SK-N-SH (cell line): ENCODE data around the gene FBH1. TPM values are rescaled to one million over a fixed set of nuclear protein-coding genes. Genes with fewer than 3 reads are reported as not detected.

Source experiments
- CTCF ChIA-PET: fragments of 300-600, 350-600 bp; formaldehyde crosslinking; extraction: SDS; loops from one replicate; lab custom pipeline; 2021; lab: Yijun Ruan, JAX
- POLR2A ChIA-PET: fragments of 350-600 bp; sonication (Branson Sonifier 250); formaldehyde crosslinking; extraction: SDS; loops from one replicate; lab custom pipeline; 2020; ENCODE audit warnings: antibody characterized with exemption, inconsistent platforms; lab: Yijun Ruan, JAX
- DNase-seq: peaks from one replicate; pipeline ENCODE4 v3.0.0; 2012
- H2AFZ ChIP-seq: fragments of 200-600 bp; sonication (generic); 2 replicates; pipeline ENCODE4 v1.8.1; 2016; ENCODE audit warnings: antibody characterized with exemption, mild to moderate bottlenecking, low read depth
- H3F3A ChIP-seq: fragments of 200-600 bp; sonication (generic); replicated peaks from 2 replicates; pipeline ENCODE3; 2016; ENCODE audit warnings: antibody characterized with exemption, mild to moderate bottlenecking; ENCODE audit not compliant: insufficient read depth
- H3K27ac ChIP-seq, 2 experiments: fragments of 200-500 bp in 1 of 2; fragments of 200-600 bp in 1 of 2; sonication (Bioruptor generic) in 1 of 2; sonication (generic), shearing (Covaris generic) in 1 of 2; 2 replicates each; pipeline versions ENCODE4 v1.5.1 to v1.6.1; 2014 to 2016; ENCODE audit warnings: low read depth in 2 of 2, inconsistent platforms in 1 of 2, low read length in 1 of 2, mild to moderate bottlenecking in 1 of 2, mixed read lengths in 1 of 2
- H3K27me3 ChIP-seq: fragments of 200-600 bp; sonication (generic), shearing (Covaris generic); 2 replicates; pipeline ENCODE4 v1.6.1; 2016; ENCODE audit warnings: mixed run types; ENCODE audit not compliant: insufficient read depth
- H3K36me3 ChIP-seq, 2 experiments: fragments of 200-500 bp in 1 of 2; fragments of 200-600 bp in 1 of 2; sonication (Bioruptor generic) in 1 of 2; sonication (generic) in 1 of 2; replicated peaks in 1 of 2; 2 replicates each; pipeline versions ENCODE3 to v1.5.1; 2014 to 2016; ENCODE audit warnings: low read length in 1 of 2, mild to moderate bottlenecking in 1 of 2; ENCODE audit not compliant: insufficient read depth in 2 of 2, control insufficient read depth in 1 of 2
- H3K4me1 ChIP-seq, 2 experiments: fragments of 200-500 bp in 1 of 2; fragments of 200-600 bp in 1 of 2; sonication (Bioruptor generic) in 1 of 2; sonication (generic), shearing (Covaris generic) in 1 of 2; 2 replicates each; pipeline versions ENCODE4 v1.5.1 to v1.6.1; 2014 to 2016; ENCODE audit warnings: low read depth in 1 of 2, low read length in 1 of 2, mixed run types in 1 of 2; ENCODE audit not compliant: insufficient read depth in 2 of 2, control insufficient read depth in 1 of 2
- H3K4me2 ChIP-seq: fragments of 200-600 bp; sonication (generic), shearing (Covaris generic); 2 replicates; pipeline ENCODE4 v1.6.1; 2017; ENCODE audit warnings: mixed run types
- H3K4me3 ChIP-seq, 2 experiments: fragments of 200-500 bp in 1 of 2; fragments of 200-600 bp in 1 of 2; sonication (Bioruptor generic) in 1 of 2; sonication (generic), shearing (Covaris generic) in 1 of 2; 2 replicates each; pipeline versions ENCODE4 v1.5.1 to v1.8.1; 2014 to 2016; ENCODE audit warnings: low read depth in 2 of 2, inconsistent platforms in 1 of 2, low read length in 1 of 2, mild to moderate bottlenecking in 1 of 2, mixed read lengths in 1 of 2, moderate library complexity in 1 of 2
- H3K79me2 ChIP-seq: fragments of 200-600 bp; sonication (generic); 2 replicates; pipeline ENCODE4 v1.8.1; 2017; ENCODE audit warnings: mild to moderate bottlenecking; ENCODE audit not compliant: insufficient read depth
- H3K9ac ChIP-seq: fragments of 200-600 bp; sonication (generic); 2 replicates; pipeline ENCODE4 v1.6.1; 2017; ENCODE audit warnings: mixed run types
- H3K9me2 ChIP-seq: fragments of 200-600 bp; sonication (generic); 2 replicates; pipeline ENCODE4 v1.6.1; 2017; ENCODE audit warnings: mixed run types
- H3K9me3 ChIP-seq: fragments of 200-600 bp; sonication (generic); 2 replicates; pipeline ENCODE4 v1.6.1; 2017; ENCODE audit warnings: mixed run types, mild to moderate bottlenecking, moderate library complexity
- H4K20me1 ChIP-seq: fragments of 200-600 bp; sonication (generic); 2 replicates; pipeline ENCODE4 v1.6.1; 2017; ENCODE audit warnings: mild to moderate bottlenecking, mixed run types; ENCODE audit not compliant: insufficient read depth
- EP300 ChIP-seq, 2 experiments: IDR thresholded peaks; 2 replicates each; pipeline versions ENCODE4 v1.4.0 to v1.6.1; 2012; ENCODE audit warnings: borderline replicate concordance in 1 of 2, low read depth in 1 of 2, low read length in 1 of 2
- EZH2phosphoT487 ChIP-seq: fragments of 200-600 bp; sonication (generic); IDR thresholded peaks from 2 replicates; pipeline ENCODE4 v1.6.1; 2017; ENCODE audit warnings: low read depth, mixed run types, mild to moderate bottlenecking, antibody characterized with exemption, moderate library complexity, borderline replicate concordance
- FOXJ3 ChIP-seq: sonication (generic); formaldehyde crosslinking; IDR thresholded peaks from 2 replicates; pipeline ENCODE4 v1.5.1; 2020; ENCODE audit warnings: mild to moderate bottlenecking, missing genetic modification reagents
- FOXM1 ChIP-seq: IDR thresholded peaks from 2 replicates; pipeline ENCODE4 v1.4.0; 2012; ENCODE audit warnings: low read depth, mild to moderate bottlenecking
- GABPA ChIP-seq: IDR thresholded peaks from 2 replicates; pipeline ENCODE4 v1.4.0; 2012; ENCODE audit warnings: low read depth, mild to moderate bottlenecking
- MEF2A ChIP-seq: IDR thresholded peaks from 2 replicates; pipeline ENCODE4 v1.4.0; 2012; ENCODE audit warnings: low read depth, borderline replicate concordance
- RAD21 ChIP-seq: IDR thresholded peaks from 2 replicates; pipeline ENCODE4 v1.6.1; 2012; ENCODE audit warnings: mild to moderate bottlenecking, low read length
- RCOR1 ChIP-seq: fragments of 150-350 bp; IDR thresholded peaks from 2 replicates; pipeline ENCODE4 v1.6.1; 2017; ENCODE audit warnings: antibody characterized with exemption, low read length
- RFX5 ChIP-seq: IDR thresholded peaks from 2 replicates; pipeline ENCODE4 v1.6.1; 2012; ENCODE audit warnings: mild to moderate bottlenecking, improper control_type of control experiment, low read length
- RXRA ChIP-seq: IDR thresholded peaks from 2 replicates; pipeline ENCODE4 v1.4.0; 2012; ENCODE audit warnings: low read depth, mild to moderate bottlenecking, borderline replicate concordance
- TAF1 ChIP-seq: IDR thresholded peaks from 2 replicates; pipeline ENCODE4 v1.6.1; 2012; ENCODE audit warnings: low read depth, mild to moderate bottlenecking, low read length, moderate library complexity, borderline replicate concordance
- WGBS: methylation state at CpG from one replicate; pipeline ENCODE4 v1.1.6; 2017; ENCODE audit warnings: low lambda C conversion rate; 5-methylcytosine and 5-hydroxymethylcytosine counted together
- polyA plus RNA-seq, 3 experiments: library from polyadenylated mRNA; depleted of rRNA; stranded (reverse); fragments of >200 nt; gene quantifications; 2 replicates each; pipeline ENCODE4 v1.2.3, GENCODE V29; 2012
- TF ChIP-seq, protein P1 (sequence below): IDR thresholded peaks from 2 replicates; pipeline ENCODE4; 2012
- TF ChIP-seq, protein P2 (sequence below): IDR thresholded peaks from 2 replicates; pipeline ENCODE4 v1.6.1; 2012; ENCODE audit warnings: mild to moderate bottlenecking, low read depth, low read length, moderate library complexity
- TF ChIP-seq, protein P3 (sequence below): IDR thresholded peaks from 2 replicates; pipeline ENCODE4 v1.4.0; 2012; ENCODE audit warnings: low read depth, borderline replicate concordance

FBH1 gene
- polyA plus RNA-seq, 1 of the 3 experiments (the other 2 are of a cell fraction), result 60.9 TPM

DNA sequence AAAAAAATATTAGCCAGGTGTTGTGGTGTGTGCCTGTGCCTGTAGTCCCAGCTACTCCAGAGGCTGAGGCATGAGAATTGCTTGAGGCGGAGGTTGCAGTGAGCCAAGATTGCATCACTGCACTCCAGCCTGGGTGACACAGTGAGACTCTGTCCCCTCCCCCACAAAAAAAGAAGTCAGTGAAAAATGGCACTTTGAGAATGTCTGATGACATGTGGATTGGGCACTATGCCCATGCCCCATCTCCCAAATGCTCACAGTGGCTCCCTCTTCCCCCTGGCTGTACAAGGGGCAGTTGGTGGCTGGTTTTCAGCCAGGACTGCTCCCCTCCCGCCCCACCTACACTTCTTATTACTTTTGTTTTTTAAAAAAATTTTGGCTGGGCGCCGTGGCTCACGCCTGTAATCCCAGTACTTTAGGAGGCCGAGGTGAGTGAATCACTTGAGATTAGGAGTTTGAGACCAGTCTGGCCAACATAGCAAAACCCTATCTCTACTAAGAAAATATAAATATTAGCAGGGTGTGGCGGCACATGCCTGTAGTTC, 61.2 kb downstream of the FBH1 start:
- peaks cover 0 to 3% of the 10 kb centered on the region in 2 experiments; a peak in 2 of 4 replicates for H3K4me1 ChIP-seq
- WGBS, result 95% methylated on average over 7 of the region's 7 CpGs
- no peak overlapping the region for H2AFZ ChIP-seq
- no peaks in the 10 kb centered on the region for H3K79me2 ChIP-seq
- no peak overlapping the region for H3K4me2 ChIP-seq
- no peaks in the 10 kb centered on the region for H3K9me2 ChIP-seq
- H3K9ac ChIP-seq, result no peak overlapping the region
- peaks cover under 1% of the 10 kb centered on the region for H3F3A ChIP-seq
- H3K9me3 ChIP-seq, result no peaks in the 10 kb centered on the region
- ChIA-PET CTCF (interaction anchor here (2.1 kb wide), 1 partner anchor 135 kb away, joined by 7 read pairs; no protein-coding TSS in a partner anchor), POLR2A (no interaction called here)
- H3K27ac ChIP-seq, result no peak overlapping the region
- TF ChIP-seq RCOR1, result no peak
- TF ChIP-seq FOXJ3, result no peak
- no peak for TF ChIP-seq RAD21
- no peak for TF ChIP-seq FOXM1
- no peak for TF ChIP-seq RXRA
- TF ChIP-seq, protein P1, sequence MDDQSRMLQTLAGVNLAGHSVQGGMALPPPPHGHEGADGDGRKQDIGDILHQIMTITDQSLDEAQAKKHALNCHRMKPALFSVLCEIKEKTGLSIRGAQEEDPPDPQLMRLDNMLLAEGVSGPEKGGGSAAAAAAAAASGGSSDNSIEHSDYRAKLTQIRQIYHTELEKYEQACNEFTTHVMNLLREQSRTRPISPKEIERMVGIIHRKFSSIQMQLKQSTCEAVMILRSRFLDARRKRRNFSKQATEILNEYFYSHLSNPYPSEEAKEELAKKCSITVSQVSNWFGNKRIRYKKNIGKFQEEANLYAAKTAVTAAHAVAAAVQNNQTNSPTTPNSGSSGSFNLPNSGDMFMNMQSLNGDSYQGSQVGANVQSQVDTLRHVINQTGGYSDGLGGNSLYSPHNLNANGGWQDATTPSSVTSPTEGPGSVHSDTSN, result no peak
- no peak for TF ChIP-seq GABPA
- TF ChIP-seq TAF1, result no peak
- TF ChIP-seq, protein P2, sequence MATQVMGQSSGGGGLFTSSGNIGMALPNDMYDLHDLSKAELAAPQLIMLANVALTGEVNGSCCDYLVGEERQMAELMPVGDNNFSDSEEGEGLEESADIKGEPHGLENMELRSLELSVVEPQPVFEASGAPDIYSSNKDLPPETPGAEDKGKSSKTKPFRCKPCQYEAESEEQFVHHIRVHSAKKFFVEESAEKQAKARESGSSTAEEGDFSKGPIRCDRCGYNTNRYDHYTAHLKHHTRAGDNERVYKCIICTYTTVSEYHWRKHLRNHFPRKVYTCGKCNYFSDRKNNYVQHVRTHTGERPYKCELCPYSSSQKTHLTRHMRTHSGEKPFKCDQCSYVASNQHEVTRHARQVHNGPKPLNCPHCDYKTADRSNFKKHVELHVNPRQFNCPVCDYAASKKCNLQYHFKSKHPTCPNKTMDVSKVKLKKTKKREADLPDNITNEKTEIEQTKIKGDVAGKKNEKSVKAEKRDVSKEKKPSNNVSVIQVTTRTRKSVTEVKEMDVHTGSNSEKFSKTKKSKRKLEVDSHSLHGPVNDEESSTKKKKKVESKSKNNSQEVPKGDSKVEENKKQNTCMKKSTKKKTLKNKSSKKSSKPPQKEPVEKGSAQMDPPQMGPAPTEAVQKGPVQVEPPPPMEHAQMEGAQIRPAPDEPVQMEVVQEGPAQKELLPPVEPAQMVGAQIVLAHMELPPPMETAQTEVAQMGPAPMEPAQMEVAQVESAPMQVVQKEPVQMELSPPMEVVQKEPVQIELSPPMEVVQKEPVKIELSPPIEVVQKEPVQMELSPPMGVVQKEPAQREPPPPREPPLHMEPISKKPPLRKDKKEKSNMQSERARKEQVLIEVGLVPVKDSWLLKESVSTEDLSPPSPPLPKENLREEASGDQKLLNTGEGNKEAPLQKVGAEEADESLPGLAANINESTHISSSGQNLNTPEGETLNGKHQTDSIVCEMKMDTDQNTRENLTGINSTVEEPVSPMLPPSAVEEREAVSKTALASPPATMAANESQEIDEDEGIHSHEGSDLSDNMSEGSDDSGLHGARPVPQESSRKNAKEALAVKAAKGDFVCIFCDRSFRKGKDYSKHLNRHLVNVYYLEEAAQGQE, result no peak
- no peak for TF ChIP-seq RFX5
- TF ChIP-seq, all 33 proteins: peak for 0
- Histone ChIP-seq H3K36me3 (no peaks in the 10 kb centered on the region), H3K4me3 (no peak overlapping the region), H3K27me3 (no peaks in the 10 kb centered on the region), H4K20me1 (no peaks in the 10 kb centered on the region)
- no peak for DNase-seq

DNA sequence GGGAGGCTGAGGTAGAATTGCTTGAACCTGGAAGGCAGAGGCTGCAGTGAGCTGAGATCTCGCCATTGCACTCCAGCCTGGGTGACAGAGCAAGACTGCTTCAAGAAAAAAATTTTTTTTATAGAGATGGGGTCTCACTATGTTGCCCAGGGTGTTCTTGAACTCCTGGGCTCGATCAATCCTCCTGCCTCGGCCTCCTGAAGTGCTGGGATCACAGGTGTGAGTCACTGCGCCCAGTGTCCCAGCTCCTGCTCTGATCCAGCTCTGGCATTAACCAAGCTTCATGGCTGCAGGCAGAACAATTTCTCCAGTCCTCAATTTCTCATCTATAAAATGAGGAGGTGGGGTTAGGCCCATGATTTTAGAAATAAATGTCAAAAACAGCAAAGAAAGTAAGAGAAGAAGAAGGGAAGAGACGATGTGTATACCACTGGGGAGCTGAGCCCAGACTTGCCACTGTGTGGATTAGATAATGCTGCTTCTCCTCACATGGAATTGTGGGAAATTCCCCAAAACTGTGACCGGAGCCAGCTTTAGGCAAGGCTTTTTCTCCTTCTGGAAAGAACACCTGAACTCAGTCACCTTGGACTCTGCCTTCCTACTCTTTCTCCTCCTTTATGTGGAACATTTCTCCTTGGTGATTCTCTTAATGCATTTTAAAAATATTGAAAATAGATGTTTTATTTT, 61.8 kb downstream of the FBH1 start:
- WGBS, result 89% methylated on average over 6 of the region's 6 CpGs
- no peak overlapping the region for H3K4me3 ChIP-seq
- H3K4me1 ChIP-seq, result peaks cover 0 to 3% of the 10 kb centered on the region in 2 experiments; a peak in 1 of 4 replicates
- ChIA-PET POLR2A (no interaction called here), CTCF (interaction anchor here (1.9 kb wide), 1 partner anchor 135 kb away, joined by 6 read pairs; no protein-coding TSS in a partner anchor)
- no peaks in the 10 kb centered on the region for H3K9me3 ChIP-seq
- no peaks in the 10 kb centered on the region for H3K9me2 ChIP-seq
- no peak overlapping the region for H3K27ac ChIP-seq
- H3K36me3 ChIP-seq, result no peaks in the 10 kb centered on the region
- H3F3A ChIP-seq, result no peaks in the 10 kb centered on the region
- H4K20me1 ChIP-seq, result no peaks in the 10 kb centered on the region
- no peaks in the 10 kb centered on the region for H3K27me3 ChIP-seq
- no peak overlapping the region for H3K4me2 ChIP-seq
- no peak overlapping the region for H2AFZ ChIP-seq
- H3K9ac ChIP-seq, result no peak overlapping the region
- DNase-seq, result no peak
- no peaks in the 10 kb centered on the region for H3K79me2 ChIP-seq
- TF ChIP-seq RCOR1 (no peak), MEF2A (no peak), RFX5 (no peak), EZH2phosphoT487 (no peak), TAF1 (no peak), RAD21 (no peak), EP300 (IDR thresholded peaks at IDR 0.05; ENCODE audit: borderline replicate concordance in 1 of 2, low read depth in 1 of 2, low read length in 1 of 2) (no peak)
- TF ChIP-seq, protein P2, result no peak
- TF ChIP-seq, protein P3, sequence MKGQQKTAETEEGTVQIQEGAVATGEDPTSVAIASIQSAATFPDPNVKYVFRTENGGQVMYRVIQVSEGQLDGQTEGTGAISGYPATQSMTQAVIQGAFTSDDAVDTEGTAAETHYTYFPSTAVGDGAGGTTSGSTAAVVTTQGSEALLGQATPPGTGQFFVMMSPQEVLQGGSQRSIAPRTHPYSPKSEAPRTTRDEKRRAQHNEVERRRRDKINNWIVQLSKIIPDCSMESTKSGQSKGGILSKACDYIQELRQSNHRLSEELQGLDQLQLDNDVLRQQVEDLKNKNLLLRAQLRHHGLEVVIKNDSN, result no peak
- TF ChIP-seq, protein P1, result no peak
